Measurements from ENCODE around the gene LAMTOR1. TPM values are rescaled to one million over a fixed set of nuclear protein-coding genes. Genes with fewer than 3 reads are reported as not detected.

LAMTOR1 gene
- total RNA-seq, 1 experiment from 2014 or later = 96.3 TPM

DNA sequence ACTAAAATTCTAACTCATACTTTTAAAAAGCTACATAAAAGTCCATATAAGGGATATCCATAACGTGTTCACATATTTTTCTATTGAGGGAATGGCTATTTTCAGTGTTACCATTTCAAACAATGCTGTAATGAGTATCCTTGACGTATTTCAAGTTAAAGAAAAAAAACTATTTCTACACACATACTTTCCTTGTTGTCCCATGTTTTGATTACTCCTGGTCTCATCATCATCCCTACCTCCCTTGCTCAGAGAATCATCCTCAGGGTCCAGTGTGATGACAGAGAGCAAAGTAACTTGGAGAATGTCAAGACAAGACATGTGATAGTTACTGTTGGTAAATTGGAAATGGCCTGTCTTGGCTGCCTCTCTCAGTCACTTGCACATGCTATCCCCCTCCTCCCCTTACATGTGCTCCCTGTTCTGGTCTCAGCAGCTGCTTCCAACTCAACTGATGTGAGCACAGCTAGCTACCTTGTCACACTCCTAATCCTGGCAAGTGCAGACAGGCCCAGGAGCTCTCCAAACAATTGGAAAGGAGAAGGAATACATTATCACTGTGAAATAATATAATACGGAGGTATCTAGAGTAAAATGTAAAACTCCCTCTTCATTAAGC is 44.6 kb downstream of the LAMTOR1 start:
- no peak overlapping the region for H3K27ac ChIP-seq (ENCODE audit: insufficient read length, low read depth, low read length)
- no CpG with 5 or more reads among the region's 3 CpGs for WGBS (ENCODE audit: extremely low coverage, insufficient read length, low lambda C conversion rate)
- H4K8ac ChIP-seq (replicated peaks; ENCODE audit: insufficient read length, low read depth, low read length) = no peak overlapping the region
- Mint-ChIP-seq H3K27me3 (ENCODE audit: low read depth) (no peaks in the 10 kb centered on the region), H3K9me3 (no peaks in the 10 kb centered on the region), H3K4me3 (no peak overlapping the region), H3K36me3 (ENCODE audit: insufficient read depth in 1 of 3, low read depth in 3 of 3) (peaks cover 0 to 11% (median 10%) of the 10 kb centered on the region in 3 experiments; a peak in 5 of 7 replicates), H3K27ac (no peak overlapping the region), H3K4me1 (no peaks in the 10 kb centered on the region)
- H3K4me1 ChIP-seq (ENCODE audit: insufficient read depth, low read length) = no peaks in the 10 kb centered on the region
- H2AK5ac ChIP-seq (ENCODE audit: insufficient read length, low read length) = no peak overlapping the region
- H3K79me1 ChIP-seq (ENCODE audit: insufficient read depth, low read depth, low read length, poor library complexity, severe bottlenecking) = no peaks in the 10 kb centered on the region
- H2BK20ac ChIP-seq (ENCODE audit: low read depth, low read length, poor library complexity, severe bottlenecking) = no peak overlapping the region
- H2AFZ ChIP-seq (ENCODE audit: low read length) = no peak overlapping the region
- no peak overlapping the region for H2BK5ac ChIP-seq (ENCODE audit: insufficient read length, low read length)
- no peak overlapping the region for H3K9ac ChIP-seq (ENCODE audit: extremely low read depth, insufficient read length, low read length)
- peak overlapping the region; percentile 42 for H4K5ac ChIP-seq (ENCODE audit: insufficient read length, low read depth, low read length)
- no peak overlapping the region for H3T11ph ChIP-seq (ENCODE audit: low read length)
- H3K4ac ChIP-seq (ENCODE audit: low read depth, low read length) = no peak overlapping the region
- no peak overlapping the region for H2BK120ac ChIP-seq (ENCODE audit: low read depth, low read length, poor library complexity, severe bottlenecking)
- H3K9me3 ChIP-seq (ENCODE audit: control insufficient read depth, low read depth, low read length) = no peaks in the 10 kb centered on the region
- no peak overlapping the region for H3K56ac ChIP-seq (ENCODE audit: insufficient read length, low read depth, low read length)
- DNase-seq = no peak
- no peak overlapping the region for H2BK15ac ChIP-seq (ENCODE audit: low read depth, low read length)
- H3K18ac ChIP-seq (ENCODE audit: insufficient read length, low read depth, low read length) = no peak overlapping the region
- H3K14ac ChIP-seq (ENCODE audit: insufficient read depth, low read length) = no peak overlapping the region
- no peak overlapping the region for H3K4me2 ChIP-seq (ENCODE audit: insufficient read depth, insufficient read length, low read length)
- no peaks in the 10 kb centered on the region for H4K20me1 ChIP-seq (ENCODE audit: control insufficient read depth, insufficient read depth, insufficient read length)
- no peaks in the 10 kb centered on the region for H3K23me2 ChIP-seq (ENCODE audit: insufficient read length, low read depth, low read length, poor library complexity, severe bottlenecking)
- no peak overlapping the region for H3K23ac ChIP-seq (ENCODE audit: insufficient read length, low read depth, low read length)
- H3K79me2 ChIP-seq (ENCODE audit: insufficient read depth, low read length) = no peaks in the 10 kb centered on the region
- H4K91ac ChIP-seq (ENCODE audit: insufficient read length, low read depth, low read length) = no peak overlapping the region
- no peaks in the 10 kb centered on the region for H3K27me3 ChIP-seq (ENCODE audit: insufficient read depth, low read length)
- TF ChIP-seq, protein P1, sequence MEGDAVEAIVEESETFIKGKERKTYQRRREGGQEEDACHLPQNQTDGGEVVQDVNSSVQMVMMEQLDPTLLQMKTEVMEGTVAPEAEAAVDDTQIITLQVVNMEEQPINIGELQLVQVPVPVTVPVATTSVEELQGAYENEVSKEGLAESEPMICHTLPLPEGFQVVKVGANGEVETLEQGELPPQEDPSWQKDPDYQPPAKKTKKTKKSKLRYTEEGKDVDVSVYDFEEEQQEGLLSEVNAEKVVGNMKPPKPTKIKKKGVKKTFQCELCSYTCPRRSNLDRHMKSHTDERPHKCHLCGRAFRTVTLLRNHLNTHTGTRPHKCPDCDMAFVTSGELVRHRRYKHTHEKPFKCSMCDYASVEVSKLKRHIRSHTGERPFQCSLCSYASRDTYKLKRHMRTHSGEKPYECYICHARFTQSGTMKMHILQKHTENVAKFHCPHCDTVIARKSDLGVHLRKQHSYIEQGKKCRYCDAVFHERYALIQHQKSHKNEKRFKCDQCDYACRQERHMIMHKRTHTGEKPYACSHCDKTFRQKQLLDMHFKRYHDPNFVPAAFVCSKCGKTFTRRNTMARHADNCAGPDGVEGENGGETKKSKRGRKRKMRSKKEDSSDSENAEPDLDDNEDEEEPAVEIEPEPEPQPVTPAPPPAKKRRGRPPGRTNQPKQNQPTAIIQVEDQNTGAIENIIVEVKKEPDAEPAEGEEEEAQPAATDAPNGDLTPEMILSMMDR (conservative IDR thresholded peaks at IDR 0.05) = no peak
- peak overlapping the region; percentile 45 for H2BK12ac ChIP-seq (ENCODE audit: insufficient read length, low read depth, low read length)

Data from H9 (cell line).